Measurements from ENCODE around the gene SMAP2.

DNA sequence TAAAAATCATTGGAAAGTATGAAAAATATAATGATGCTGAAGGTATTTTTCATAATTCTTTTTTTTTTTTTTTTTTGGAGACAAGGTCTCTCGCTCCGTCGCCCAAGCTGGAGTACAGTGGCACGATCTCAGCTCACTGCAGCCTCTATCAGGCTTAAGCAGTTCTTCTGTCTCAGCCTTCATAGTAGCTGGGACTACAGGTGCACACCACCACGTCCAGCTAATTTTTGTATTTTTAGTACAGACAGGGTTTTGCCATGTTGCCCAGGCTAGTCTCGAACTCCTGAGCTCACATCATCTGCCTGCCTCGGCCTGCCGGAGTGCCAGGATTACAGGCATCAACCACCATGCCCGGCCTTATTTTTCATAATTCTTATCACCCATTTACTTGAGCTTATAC is 13.3 kb downstream of the SMAP2 start:
- TF ChIP-seq, protein P1, sequence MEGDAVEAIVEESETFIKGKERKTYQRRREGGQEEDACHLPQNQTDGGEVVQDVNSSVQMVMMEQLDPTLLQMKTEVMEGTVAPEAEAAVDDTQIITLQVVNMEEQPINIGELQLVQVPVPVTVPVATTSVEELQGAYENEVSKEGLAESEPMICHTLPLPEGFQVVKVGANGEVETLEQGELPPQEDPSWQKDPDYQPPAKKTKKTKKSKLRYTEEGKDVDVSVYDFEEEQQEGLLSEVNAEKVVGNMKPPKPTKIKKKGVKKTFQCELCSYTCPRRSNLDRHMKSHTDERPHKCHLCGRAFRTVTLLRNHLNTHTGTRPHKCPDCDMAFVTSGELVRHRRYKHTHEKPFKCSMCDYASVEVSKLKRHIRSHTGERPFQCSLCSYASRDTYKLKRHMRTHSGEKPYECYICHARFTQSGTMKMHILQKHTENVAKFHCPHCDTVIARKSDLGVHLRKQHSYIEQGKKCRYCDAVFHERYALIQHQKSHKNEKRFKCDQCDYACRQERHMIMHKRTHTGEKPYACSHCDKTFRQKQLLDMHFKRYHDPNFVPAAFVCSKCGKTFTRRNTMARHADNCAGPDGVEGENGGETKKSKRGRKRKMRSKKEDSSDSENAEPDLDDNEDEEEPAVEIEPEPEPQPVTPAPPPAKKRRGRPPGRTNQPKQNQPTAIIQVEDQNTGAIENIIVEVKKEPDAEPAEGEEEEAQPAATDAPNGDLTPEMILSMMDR (IDR thresholded peaks at IDR 0.05 in 4 of 5, conservative IDR thresholded peaks at IDR 0.05 in 1 of 5) = no peak
- no peak for TF ChIP-seq POLR2A (IDR thresholded peaks at IDR 0.05)

All from gastrocnemius medialis (tissue), 4 donors.